ENCODE data around the gene LPAR3. TPM values are rescaled to one million over a fixed set of nuclear protein-coding genes. Genes with fewer than 3 reads are reported as not detected.

The LPAR3 gene
- total RNA-seq, 2 donors from 2014 or later = 0.24 to 0.65 TPM

DNA sequence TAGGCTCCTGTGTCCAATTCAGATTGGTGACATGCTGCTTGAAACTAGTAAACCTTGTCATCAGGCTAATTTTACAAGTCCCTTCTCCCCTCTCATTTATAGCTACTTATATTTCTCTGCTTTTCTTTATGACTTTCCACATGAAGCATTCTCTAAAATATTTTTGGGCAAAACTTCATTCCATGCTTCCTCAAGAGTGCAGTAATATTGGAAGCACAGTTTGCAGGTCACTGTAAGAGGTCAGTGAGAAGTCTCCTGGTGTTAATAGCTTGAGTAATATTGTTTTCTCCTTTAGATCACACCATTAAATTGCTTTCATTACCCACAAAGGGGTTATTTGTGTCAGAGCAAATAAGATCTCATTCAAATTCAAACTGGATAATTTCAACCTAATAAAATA, 46.6 kb downstream of the LPAR3 start:
- Mint-ChIP-seq H3K9me3 (no peaks in the 10 kb centered on the region), H3K4me3 (no peak overlapping the region), H3K27me3 (ENCODE audit: low read depth) (no peaks in the 10 kb centered on the region), H3K36me3 (ENCODE audit: insufficient read depth in 2 of 2) (no peaks in the 10 kb centered on the region), H3K4me1 (ENCODE audit: low read depth) (peaks cover 15% of the 10 kb centered on the region), H3K27ac (no peak overlapping the region)
- DNase-seq (no peak), ATAC-seq (replicated peaks in 1 of 2) (no peak)

DNA sequence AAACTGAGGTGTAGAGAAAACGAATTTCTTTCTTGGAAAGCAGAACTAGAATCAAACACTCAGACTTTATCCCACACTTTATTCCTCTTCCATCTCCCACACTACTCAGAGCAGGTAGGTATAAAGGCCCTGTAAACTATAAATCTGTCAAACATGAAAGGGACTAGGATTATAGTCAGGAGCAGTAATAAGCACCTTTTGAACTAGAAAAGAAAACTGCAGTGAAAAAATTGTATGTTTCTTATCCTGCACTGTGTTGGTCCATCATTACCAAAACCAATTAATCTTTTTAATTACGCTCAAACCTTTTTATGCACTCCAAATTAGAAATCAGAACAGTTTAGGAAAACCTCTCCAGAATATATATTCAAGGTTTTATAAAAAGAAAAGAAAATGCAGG, 47.6 kb downstream of the LPAR3 start:
- DNase-seq (no peak), ATAC-seq (replicated peaks in 1 of 2) (no peak)
- H3K9me3 Mint-ChIP-seq = no peaks in the 10 kb centered on the region
- no peaks in the 10 kb centered on the region for H3K36me3 Mint-ChIP-seq (ENCODE audit: insufficient read depth in 2 of 2)
- no peak overlapping the region for H3K27ac Mint-ChIP-seq
- H3K4me1 Mint-ChIP-seq (ENCODE audit: low read depth) = peaks cover 15% of the 10 kb centered on the region
- no peaks in the 10 kb centered on the region for H3K27me3 Mint-ChIP-seq (ENCODE audit: low read depth)
- H3K4me3 Mint-ChIP-seq = no peak overlapping the region

DNA sequence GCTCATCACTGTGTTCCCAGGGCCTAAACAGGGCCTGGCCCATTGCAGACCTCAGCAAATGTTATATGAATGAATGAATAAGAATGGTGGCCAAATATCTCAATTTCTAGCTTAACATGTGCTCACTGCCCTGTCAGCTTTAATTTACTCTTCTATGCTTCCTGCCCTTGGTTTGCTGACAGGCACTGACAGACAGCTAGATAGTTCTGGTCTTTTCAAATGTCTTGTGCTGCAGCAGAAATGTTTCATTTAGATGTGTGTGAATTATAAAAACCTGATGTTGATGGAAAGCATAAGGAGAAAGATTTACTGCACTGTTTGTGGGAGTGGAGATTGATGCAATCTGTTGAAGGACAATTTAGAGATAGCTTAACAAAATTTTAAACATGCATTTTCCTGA, 48.9 kb downstream of the LPAR3 start:
- ATAC-seq (replicated peaks in 1 of 2) (no peak), DNase-seq (no peak)
- Mint-ChIP-seq H3K9me3 (no peaks in the 10 kb centered on the region), H3K27me3 (ENCODE audit: low read depth) (no peaks in the 10 kb centered on the region), H3K4me3 (no peak overlapping the region), H3K4me1 (ENCODE audit: low read depth) (peaks cover 15% of the 10 kb centered on the region), H3K27ac (no peak overlapping the region), H3K36me3 (ENCODE audit: insufficient read depth in 2 of 2) (no peaks in the 10 kb centered on the region)

DNA sequence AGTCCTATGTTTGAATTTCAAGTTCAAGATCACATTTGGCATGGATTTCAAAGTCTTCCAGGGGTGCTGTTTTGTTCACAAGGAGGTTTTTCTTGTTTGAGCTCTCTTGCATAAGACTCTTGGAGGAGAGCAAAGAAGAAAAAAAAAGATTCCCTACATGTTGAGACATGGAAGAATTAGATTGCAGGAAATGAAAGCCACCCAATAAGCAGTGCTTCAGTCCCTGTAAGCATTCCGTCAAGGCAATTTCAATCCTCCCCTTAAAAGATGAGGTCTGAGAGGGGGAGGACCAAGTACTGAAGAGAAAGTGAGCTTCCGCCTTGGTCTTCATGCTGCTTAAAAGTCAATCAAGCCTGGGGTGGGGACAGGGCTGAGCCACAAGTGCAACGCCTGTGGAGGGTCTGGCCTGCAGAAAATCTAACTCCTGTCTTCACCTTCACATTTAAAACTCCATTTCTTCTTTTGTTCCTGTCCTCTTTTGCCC, 50.2 kb downstream of the LPAR3 start:
- H3K4me1 Mint-ChIP-seq (ENCODE audit: low read depth) = peaks cover 9% of the 10 kb centered on the region
- no peak overlapping the region for H3K4me3 Mint-ChIP-seq
- H3K27me3 Mint-ChIP-seq (ENCODE audit: low read depth) = no peaks in the 10 kb centered on the region
- H3K27ac Mint-ChIP-seq = no peak overlapping the region
- ATAC-seq (replicated peaks in 1 of 2) (no peak), DNase-seq (no peak)
- peaks cover 0 to 7% of the 10 kb centered on the region in 2 donors for H3K9me3 Mint-ChIP-seq
- no peaks in the 10 kb centered on the region for H3K36me3 Mint-ChIP-seq (ENCODE audit: insufficient read depth in 2 of 2)

DNA sequence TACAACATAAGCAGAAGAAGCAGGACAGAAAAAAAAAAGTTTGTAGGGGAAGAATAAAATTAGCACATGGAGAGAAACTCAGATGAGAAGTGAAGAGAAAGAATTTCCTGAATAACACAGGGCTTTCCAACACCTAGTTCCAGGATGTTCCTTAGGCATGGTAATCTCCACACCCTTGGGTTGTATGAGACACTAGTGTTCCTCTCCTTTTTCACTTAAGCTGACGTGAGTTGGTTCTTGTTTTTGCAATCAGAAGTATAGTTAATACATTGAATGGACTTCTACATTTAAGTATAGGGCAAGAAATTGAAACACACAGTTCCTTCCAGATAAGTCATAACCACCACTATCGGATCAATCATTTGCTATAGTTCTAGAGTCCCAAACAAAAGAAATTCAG, 51.0 kb downstream of the LPAR3 start:
- H3K27me3 Mint-ChIP-seq (ENCODE audit: low read depth) = no peaks in the 10 kb centered on the region
- H3K27ac Mint-ChIP-seq = no peak overlapping the region
- peaks cover 1% of the 10 kb centered on the region for H3K4me1 Mint-ChIP-seq (ENCODE audit: low read depth)
- H3K9me3 Mint-ChIP-seq = peaks cover 0 to 7% of the 10 kb centered on the region in 2 donors
- no peaks in the 10 kb centered on the region for H3K36me3 Mint-ChIP-seq (ENCODE audit: insufficient read depth in 2 of 2)
- ATAC-seq (replicated peaks in 1 of 2) (no peak), DNase-seq (no peak)
- H3K4me3 Mint-ChIP-seq = no peak overlapping the region

DNA sequence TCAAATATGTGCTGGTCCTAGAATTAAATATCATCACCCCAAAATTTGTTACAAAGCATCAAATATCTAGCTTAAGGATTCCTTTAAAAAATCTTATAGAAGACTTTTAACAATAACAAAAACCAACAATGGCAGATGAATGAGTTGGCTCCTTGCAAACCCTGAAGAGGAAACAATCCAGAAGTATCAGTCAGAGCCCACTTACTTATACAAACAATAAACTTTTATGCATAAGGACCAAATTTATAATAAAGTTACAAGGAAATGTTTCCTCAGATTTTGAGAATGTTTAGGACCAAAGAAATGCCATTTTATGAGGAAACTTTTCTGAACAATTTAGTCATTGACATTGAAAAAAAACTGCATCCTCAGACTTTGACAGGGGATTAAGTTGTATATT, 52.7 kb downstream of the LPAR3 start:
- no peak overlapping the region for H3K27ac Mint-ChIP-seq

DNA sequence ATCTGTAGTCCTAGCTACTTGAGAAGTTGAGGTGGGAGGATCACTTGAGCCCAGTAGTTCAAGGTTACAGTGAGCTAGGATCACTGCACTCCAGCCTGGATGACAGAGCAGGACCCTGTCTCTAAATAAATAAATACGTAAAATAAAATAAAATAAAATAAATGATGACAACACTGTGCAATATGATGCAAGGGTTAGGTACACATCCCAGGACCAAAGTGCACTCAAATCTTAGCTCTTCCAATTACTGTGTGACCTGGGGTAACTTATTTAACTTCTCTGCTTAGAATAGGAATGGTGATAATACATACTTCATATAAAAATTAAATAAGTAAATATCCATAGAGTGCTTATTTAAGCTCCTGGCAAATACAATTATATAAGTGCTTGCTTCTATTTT, 53.5 kb downstream of the LPAR3 start:
- no peak for ATAC-seq (replicated peaks in 1 of 2)
- Mint-ChIP-seq H3K27ac (no peak overlapping the region), H3K9me3 (peaks cover 0 to 8% of the 10 kb centered on the region in 2 donors), H3K4me3 (no peak overlapping the region), H3K36me3 (ENCODE audit: insufficient read depth in 2 of 2) (no peaks in the 10 kb centered on the region), H3K4me1 (ENCODE audit: low read depth) (peaks cover 11% of the 10 kb centered on the region), H3K27me3 (ENCODE audit: low read depth) (no peaks in the 10 kb centered on the region)
- DNase-seq = no peak

More for the DNA sequence above, 52.7 kb downstream of the LPAR3 start:
- H3K4me1 Mint-ChIP-seq (ENCODE audit: low read depth) = peaks cover 3% of the 10 kb centered on the region
- H3K36me3 Mint-ChIP-seq (ENCODE audit: insufficient read depth in 2 of 2) = no peaks in the 10 kb centered on the region
- H3K9me3 Mint-ChIP-seq = peaks cover 0 to 8% of the 10 kb centered on the region in 2 donors
- ATAC-seq (replicated peaks in 1 of 2) = no peak
- no peak overlapping the region for H3K4me3 Mint-ChIP-seq
- H3K27me3 Mint-ChIP-seq (ENCODE audit: low read depth) = no peaks in the 10 kb centered on the region
- no peak for DNase-seq

DNA sequence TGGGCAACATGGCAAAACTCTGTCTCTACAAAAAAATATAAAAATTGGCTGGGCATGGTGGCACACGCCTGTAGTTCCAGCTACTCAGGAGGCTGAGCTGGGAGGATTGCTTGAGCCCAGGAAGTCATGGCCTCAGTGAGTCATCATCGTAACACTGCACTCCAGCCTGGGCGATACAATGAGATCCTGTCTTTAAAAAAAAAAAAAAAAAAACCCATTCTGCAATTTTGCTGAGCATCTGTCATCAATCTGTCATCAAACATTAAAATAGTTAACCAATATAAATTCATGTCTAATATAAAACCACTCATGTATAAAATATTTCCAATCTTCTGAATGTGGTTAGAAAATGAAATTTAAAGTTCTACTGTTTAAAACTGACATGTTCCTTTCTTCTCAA, 56.9 kb downstream of the LPAR3 start:
- H3K4me1 Mint-ChIP-seq (ENCODE audit: low read depth) = peaks cover 17% of the 10 kb centered on the region
- H3K36me3 Mint-ChIP-seq (ENCODE audit: insufficient read depth in 2 of 2) = no peaks in the 10 kb centered on the region
- no peak overlapping the region for H3K27ac Mint-ChIP-seq
- DNase-seq (no peak), ATAC-seq (replicated peaks in 1 of 2) (no peak)
- H3K4me3 Mint-ChIP-seq = no peak overlapping the region
- H3K27me3 Mint-ChIP-seq (ENCODE audit: low read depth) = no peaks in the 10 kb centered on the region
- H3K9me3 Mint-ChIP-seq = peaks cover 0 to 8% of the 10 kb centered on the region in 2 donors

DNA sequence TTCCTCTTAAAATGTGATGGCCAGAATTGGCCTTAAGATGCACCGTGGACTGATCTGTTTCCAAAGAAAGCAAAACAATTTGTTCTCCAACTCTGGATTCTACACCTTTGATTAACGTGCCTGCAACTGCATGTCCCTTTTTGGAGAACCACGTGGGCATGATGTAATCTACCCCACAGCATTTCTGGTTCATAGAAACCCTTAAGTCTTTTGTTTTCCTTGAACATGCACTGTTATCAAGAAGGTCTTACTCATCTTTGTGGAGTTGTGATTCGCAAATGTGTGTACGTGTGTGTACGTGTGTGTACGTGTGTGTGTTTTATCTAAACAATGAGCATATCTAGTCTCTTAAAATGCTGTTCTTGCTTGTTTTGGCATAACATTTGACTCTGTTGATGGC, 57.8 kb downstream of the LPAR3 start:
- peaks cover 0 to 8% of the 10 kb centered on the region in 2 donors for H3K9me3 Mint-ChIP-seq
- DNase-seq (no peak), ATAC-seq (replicated peaks in 1 of 2) (peak in 1 of 2 donors; percentile 15)
- H3K27ac Mint-ChIP-seq = peak overlapping the region; percentile 36
- H3K4me3 Mint-ChIP-seq = no peak overlapping the region
- H3K36me3 Mint-ChIP-seq (ENCODE audit: insufficient read depth in 2 of 2) = no peaks in the 10 kb centered on the region
- H3K27me3 Mint-ChIP-seq (ENCODE audit: low read depth) = no peaks in the 10 kb centered on the region
- H3K4me1 Mint-ChIP-seq (ENCODE audit: low read depth) = peaks cover 17% of the 10 kb centered on the region

DNA sequence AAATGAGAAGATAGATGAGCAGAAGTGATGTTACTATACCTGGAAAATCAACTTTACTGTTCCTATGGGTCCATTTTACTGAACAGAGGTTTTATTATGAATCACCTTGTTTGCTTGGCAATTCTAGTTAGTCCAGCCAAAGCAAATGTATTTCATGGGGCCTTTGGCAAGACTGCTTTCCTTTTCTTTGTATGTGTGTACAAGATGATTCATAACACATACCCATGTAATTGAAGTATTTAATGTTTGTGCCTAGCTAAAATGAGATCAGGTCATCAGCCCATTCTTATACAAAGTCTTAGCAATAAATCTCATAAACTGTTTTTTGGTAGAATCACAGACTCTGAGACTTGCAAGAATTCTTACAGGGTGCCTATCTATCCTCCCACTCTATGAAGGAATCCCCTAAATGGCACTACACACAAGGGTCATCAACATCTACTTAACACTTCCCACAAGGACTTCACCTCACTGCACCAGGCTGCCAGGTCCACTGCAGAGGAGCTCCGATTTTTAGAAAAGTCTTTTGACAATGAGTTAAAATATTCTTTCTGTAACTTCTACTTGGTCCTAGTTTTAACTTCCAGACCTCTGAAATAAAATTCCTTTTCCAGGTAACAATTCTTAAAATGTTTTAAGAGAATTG, 58.5 kb downstream of the LPAR3 start:
- Mint-ChIP-seq H3K9me3 (peaks cover 0 to 8% of the 10 kb centered on the region in 2 donors), H3K4me1 (ENCODE audit: low read depth) (peaks cover 17% of the 10 kb centered on the region), H3K27ac (no peak overlapping the region), H3K4me3 (no peak overlapping the region), H3K27me3 (ENCODE audit: low read depth) (no peaks in the 10 kb centered on the region), H3K36me3 (ENCODE audit: insufficient read depth in 2 of 2) (no peaks in the 10 kb centered on the region)
- ATAC-seq (replicated peaks in 1 of 2) (peak; percentile 66 to 68), DNase-seq (no peak)

DNA sequence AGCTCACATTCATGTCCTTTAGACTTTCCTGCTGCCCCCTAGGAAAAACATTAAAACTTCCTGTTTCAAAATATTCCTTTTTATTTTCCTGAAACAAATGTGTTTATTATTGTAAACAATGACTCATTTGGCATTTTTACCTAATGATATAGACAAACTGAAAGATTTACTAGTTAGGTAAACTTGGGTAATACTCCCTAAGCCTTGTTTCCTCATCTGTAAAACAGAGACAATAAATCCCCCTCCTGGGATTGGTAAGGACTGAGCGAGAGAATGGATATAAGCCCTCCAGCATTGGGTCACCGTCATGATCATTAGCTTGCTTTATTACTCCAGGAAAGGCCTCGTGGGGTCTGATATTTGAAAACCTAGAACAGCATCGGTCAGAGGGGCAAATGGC, 59.8 kb downstream of the LPAR3 start:
- ATAC-seq (replicated peaks in 1 of 2) (no peak), DNase-seq (no peak)
- no peak overlapping the region for H3K27ac Mint-ChIP-seq
- H3K4me3 Mint-ChIP-seq = no peak overlapping the region
- no peaks in the 10 kb centered on the region for H3K27me3 Mint-ChIP-seq (ENCODE audit: low read depth)
- peaks cover 0 to 1% of the 10 kb centered on the region in 2 donors for H3K9me3 Mint-ChIP-seq
- H3K4me1 Mint-ChIP-seq (ENCODE audit: low read depth) = peaks cover 17% of the 10 kb centered on the region
- no peaks in the 10 kb centered on the region for H3K36me3 Mint-ChIP-seq (ENCODE audit: insufficient read depth in 2 of 2)

DNA sequence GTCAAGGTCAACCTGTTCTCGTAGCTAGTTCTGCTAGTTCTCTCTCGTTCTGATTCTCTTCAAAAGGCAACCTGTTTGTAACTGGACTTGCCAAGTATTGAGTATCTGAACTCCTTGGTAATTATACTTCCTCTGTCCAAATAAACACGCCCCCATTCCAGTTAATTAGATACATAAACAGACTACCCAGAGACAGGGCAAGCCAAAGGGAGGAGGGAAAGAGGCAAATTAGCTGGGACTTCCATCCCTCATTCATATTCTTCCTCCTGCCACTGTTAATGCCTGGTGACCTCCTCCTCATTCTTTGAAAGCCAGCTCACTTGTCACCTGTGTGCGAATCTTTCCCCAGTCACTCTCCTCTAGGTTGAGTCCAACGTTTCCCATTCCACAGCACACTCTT, 62.9 kb downstream of the LPAR3 start:
- Mint-ChIP-seq H3K27me3 (ENCODE audit: low read depth) (no peaks in the 10 kb centered on the region), H3K4me1 (ENCODE audit: low read depth) (peaks cover 12% of the 10 kb centered on the region), H3K36me3 (ENCODE audit: insufficient read depth in 2 of 2) (no peaks in the 10 kb centered on the region), H3K4me3 (no peak overlapping the region), H3K9me3 (no peaks in the 10 kb centered on the region), H3K27ac (no peak overlapping the region)
- ATAC-seq (replicated peaks in 1 of 2) = no peak
- DNase-seq = no peak

DNA sequence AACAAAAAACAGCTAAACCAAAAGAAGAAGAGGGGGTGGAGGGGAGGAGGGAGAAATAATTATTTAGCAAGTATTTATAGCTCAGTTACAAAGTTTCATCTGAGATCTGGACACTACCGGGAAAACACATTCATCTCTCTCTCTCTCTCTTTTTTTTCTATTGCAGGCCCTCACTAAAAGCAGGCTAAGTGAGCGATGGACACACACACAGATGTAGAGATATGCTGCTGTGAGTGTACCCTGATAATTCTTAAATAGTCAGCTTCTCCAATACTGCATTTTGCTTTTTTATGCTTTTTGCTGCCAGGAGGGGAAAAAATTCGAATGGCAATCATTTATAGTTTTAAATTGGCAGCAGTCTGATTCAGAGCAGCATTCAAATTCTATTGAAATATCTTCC, 65.0 kb downstream of the LPAR3 start:
- no peak overlapping the region for H3K4me3 Mint-ChIP-seq
- ATAC-seq (replicated peaks in 1 of 2) = no peak
- no peaks in the 10 kb centered on the region for H3K36me3 Mint-ChIP-seq (ENCODE audit: insufficient read depth in 2 of 2)
- H3K27ac Mint-ChIP-seq = no peak overlapping the region
- H3K9me3 Mint-ChIP-seq = no peaks in the 10 kb centered on the region
- no peaks in the 10 kb centered on the region for H3K4me1 Mint-ChIP-seq (ENCODE audit: low read depth)
- no peak for DNase-seq
- no peaks in the 10 kb centered on the region for H3K27me3 Mint-ChIP-seq (ENCODE audit: low read depth)

DNA sequence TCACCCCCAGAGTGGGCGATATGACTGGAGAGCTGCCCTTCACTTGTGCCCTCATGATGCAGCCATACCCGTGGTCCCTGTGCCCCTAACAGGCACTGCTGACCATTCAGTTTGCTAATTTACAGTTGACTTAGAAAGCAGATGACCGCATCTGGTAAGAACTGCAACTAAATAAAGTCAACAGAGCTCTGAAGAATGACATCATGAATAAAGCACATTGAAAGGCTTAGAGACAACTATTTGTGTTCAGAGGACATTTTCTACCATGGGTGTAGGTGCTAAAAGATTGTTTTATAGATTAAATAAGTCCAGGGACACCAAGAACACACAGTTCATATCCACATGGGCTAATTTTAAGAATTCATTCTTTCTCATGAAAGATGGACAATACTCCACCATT, 65.5 kb downstream of the LPAR3 start:
- no peak for DNase-seq
- Mint-ChIP-seq H3K4me1 (ENCODE audit: low read depth) (no peaks in the 10 kb centered on the region), H3K9me3 (no peaks in the 10 kb centered on the region), H3K27ac (no peak overlapping the region), H3K36me3 (ENCODE audit: insufficient read depth in 2 of 2) (no peaks in the 10 kb centered on the region), H3K27me3 (ENCODE audit: low read depth) (no peaks in the 10 kb centered on the region), H3K4me3 (no peak overlapping the region)
- ATAC-seq (replicated peaks in 1 of 2) = no peak
